ENCODE results near the gene TLL2. TPM values are rescaled to one million over a fixed set of nuclear protein-coding genes. Genes with fewer than 3 reads are reported as not detected.
"Not testable (repeated sequence)": the region's sequence is repeated elsewhere in the genome, so short reads cannot be mapped to it uniquely, and the experiment has no call there.

Gene TLL2
- 6.5 TPM for total RNA-seq

GRCh38 chr10:96513698-96514561 lies at the start of gene TLL2:
Gene TLL2 (minus strand): TSS chr10:96513926. CDS start chr10:96513685, 241 bp downstream.
- peak; percentile 88 for DNase-seq

GRCh38 chr10:96560966-96561887 lies 47.5 kb upstream of the TLL2 start:
- no peak for DNase-seq

DNA sequence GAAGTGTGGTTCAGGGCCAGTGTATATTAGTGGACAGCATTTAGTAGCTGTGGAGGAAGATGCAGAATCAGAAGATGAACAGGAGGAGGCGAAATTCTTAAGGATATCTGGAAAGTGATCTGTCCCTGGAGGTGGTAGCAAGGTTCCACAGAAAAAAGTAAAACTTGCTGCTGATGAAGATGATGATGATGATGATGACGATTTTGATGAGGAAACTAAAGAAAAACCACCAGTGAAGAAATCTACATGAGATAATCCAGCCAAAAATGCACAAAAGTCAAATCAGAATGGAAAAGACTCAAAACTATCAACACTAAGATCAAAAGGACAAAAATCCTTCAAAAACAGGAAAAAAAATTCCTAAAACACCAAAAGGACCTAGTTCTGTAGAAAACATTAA lies 46.8 kb upstream of the TLL2 start:
- no peak for DNase-seq

DNA sequence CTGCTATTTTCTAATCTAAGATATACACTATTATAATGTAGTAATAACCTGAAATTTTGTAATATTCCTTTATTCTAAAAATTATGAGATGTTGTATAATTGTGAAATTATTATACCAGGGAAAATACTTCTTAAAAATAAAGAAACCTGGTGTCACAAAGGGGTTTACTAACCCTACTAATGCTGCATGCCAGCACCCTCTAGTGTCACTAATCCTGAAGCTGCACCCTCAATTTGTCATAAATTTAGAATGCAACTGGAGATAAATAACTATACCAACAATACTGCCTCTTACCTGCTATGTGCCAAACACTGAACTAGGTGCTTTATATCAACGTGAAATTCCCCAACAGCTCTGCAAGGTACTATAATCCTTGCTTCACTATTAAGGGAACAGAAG lies 42.3 kb upstream of the TLL2 start:
- DNase-seq: peak; percentile 38

GRCh38 chr10:96555330-96555729 lies 41.6 kb upstream of the TLL2 start:
- no peak for DNase-seq

DNA sequence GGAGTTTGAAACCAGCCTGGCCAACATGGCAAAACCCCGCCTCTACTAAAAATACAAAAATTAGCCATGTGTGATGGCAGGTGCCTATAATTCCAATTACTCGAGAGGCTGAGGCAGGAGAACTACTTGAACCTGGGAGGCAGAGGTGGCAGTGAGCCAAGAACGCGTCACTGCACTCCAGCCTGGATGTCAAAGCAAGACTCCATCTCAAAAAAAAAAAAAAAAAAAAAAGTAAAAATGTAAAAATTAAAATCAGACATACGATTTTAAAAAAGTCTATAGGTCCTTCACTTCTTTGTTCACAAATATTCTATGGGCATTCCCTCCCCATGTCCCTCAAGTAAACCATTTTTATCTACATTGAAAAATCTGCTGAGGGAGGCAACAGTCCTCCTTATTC lies 34.9 kb upstream of the TLL2 start:
- peak; percentile 9 for DNase-seq

GRCh38 chr10:96545558-96545957 lies 31.8 kb upstream of the TLL2 start:
- DNase-seq: not testable (repeated sequence)

DNA sequence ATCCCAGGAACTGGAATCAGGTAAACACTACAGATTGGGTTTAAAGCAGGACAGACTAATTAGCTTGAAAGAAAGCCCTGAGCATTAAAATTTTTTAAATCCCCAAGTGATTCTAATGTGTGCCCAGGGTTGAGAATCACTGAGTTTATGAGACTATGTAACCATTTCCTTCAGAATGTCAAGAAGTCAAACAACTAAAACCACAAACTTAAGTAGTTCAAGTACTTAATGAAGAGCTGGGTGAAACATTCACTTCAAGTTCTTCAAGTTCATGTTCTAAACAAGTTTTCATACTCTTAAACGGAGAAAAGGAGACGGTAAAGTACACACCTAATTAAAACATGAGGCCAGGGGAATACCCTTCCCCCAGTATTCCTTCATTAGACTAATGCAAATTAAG lies 28.2 kb upstream of the TLL2 start:
- no peak for DNase-seq

- DNase-seq: no peak
Measured at GRCh38 chr10:96540240-96540639, 26.5 kb upstream of the TLL2 start.

DNA sequence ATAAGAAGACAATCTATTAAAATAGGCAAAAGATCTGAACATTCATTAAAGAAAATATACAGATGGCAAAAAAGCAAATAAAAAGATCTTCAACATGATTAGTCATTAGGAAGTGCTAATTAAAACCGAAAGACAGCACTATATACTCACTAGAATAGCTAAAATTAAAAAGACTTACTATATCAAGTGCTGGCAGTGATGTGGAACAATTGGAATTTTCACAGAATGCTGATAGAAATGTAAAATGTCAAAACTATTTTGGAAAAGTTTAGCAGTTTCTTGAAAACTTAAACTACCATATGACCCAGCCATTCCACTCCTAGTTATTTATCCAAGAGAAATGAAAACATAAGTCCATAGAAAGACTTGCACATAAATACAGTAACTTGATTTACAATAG lies 25.0 kb upstream of the TLL2 start:
- DNase-seq: no peak

DNA sequence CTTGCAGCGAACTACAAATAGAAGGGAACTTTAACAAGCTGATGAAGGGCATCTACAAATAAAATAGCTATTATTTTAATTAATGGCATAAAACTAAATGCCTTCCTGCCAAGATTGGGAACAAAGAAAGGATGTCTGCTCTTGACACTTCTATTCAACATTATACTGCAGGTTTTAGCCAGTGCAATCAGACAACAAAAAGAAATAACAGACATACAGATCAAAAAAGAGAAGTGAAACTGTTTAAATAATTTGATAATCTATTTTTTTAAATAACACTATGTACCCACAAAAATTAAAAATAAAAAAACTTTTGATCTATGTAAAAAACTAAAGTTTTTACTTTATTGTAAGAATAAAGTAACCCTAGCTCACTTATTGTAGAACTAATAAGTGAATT lies 22.4 kb upstream of the TLL2 start:
- DNase-seq: no peak

DNA sequence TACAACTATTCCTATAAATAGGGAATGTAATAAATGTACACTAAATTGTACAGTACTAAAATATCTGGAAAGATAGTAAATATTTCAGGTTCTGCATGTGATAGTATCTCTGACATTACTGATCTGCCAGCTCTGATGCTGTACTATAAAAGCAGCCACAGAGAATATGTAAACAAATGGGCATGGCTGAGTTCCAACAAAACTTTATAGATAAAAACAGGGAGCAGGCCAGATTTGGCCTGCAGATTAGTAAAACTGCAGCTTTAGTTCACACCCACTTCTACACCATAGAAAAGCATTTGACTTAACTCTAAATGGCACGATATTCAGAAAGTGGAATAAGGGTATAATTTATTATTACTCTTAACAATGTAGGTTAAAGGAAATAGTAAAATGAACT lies 18.8 kb upstream of the TLL2 start:
- DNase-seq: no peak

GRCh38 chr10:96529634-96530279 lies 16.0 kb upstream of the TLL2 start:
- DNase-seq: no peak

- DNase-seq: no peak
Measured at GRCh38 chr10:96524741-96525140, 11.0 kb upstream of the TLL2 start.

- DNase-seq: no peak
Measured at GRCh38 chr10:96517284-96517683, 3.6 kb upstream of the TLL2 start.

DNA sequence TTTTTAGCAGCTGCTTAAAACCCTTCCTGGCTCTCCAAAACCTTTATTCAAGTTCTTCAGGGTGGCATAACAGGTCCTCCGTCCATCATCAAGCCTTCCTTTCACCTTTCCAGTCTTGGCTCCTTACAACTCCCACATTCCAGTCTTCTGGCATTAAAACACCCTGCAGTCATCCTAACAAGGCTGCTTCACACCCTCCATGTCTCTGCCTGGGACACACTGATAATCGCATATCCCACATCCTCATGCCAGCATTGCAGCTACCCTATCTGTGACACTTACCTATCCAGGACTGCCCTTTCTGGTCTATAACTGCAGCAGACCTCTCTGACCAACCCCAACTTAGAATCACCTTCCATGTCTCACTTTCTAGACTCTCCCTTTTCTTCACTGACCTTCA lies 2.6 kb upstream of the TLL2 start:
- no peak for DNase-seq

DNA sequence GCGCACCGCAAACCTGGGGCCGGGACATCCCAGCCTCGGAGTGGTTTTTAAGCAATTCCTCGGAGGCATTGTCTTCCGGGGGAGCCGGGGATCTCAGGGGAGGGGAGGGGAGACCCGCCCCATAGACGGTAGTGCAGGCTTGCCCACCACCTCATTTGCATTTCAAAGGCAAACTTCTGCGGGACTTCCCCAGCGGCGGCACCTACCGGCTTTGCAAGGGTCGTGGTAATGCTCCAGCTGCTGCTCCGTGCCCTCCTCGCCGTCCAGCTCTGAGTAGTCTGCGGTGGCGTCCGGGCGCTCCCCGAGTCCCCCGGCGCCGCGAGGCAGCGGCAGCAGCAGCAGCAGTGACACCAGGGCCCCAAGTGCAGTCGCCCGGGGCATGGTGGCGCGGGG lies 425 bp downstream of the TLL2 start:
- no peak for DNase-seq

DNA sequence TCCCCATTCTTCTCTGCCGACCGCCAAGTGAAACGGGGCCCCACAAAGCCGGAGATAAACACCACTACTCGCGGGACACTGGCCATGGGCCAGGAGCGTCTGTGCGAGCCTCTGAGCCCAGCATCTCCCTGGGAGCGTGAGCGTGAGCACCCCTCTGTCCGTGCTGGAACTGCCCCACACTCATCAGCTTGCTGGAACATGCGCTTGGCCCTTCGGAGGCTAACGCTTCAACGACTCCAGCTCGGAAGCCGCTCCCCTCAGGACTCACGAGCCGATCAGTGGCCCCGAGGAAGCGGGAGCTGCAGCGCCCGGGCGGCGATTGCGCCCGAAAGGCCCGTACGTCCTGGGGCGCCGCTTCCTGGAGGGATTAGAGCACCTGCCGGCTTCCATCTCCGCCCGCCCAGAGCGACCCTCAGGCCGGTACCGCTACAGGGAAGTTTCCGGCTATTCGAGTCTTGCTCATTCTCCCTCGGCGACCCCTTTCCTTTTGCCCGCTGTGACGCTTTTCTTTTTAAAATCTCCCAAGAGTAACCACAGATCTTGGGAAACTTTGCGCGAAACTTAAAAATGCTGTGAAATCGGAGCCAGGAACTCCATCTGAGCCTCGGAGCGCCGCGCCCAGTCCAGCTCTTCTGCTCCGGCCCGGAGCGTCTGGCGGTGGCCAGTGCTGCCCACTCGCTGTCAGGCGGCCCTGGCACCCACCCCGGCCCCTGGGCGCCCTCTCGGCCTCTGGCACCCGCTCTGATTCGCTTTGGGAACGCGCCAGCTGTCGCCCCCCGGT lies 1.0 kb downstream of the TLL2 start:
- peak; percentile 55 for DNase-seq

DNA sequence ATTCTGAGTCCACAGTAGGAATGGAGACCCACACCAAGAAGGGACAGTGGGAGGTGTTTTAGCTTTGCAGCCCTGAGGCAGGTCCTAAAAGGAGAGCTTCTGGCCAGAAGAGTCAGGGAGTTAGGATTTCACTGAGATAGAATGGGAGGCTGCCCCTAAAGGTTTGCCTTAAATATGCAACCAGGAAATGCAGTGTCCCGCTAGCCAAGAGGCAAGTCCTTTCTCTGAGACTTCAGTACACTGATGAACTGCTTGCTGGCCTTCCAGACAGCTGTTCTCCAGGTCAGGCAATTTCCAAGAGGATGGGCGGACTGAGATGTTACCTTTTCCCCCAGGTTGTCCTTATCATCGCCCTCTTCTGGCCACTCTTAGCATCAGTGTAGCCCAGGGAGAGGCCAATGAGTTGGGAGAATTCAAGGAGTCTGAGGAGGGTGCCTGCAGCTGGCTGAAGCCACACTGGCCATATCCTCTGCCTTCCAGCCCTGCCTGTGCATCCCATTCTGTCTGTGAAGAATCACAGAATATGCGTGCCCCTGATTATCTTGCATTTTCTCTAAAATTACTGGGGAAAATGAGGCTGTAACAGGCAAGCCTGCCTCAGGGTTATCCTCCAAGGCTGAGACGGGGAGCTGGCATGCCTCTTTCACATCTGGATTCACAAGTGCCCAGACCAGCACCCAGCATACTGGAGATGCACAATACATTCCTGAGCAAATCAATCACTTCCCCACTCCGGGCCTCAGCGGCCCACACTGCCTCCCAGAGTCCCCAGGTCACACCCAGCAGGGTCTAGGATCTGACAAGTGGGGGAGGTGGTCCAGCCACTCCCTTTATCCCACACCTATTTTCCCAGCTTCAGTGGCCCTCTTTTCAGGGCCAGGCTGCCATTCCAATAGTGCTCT lies 2.4 kb downstream of the TLL2 start:
- DNase-seq: peak; percentile 50

GRCh38 chr10:96509017-96509641 lies 4.6 kb downstream of the TLL2 start:
- no peak for DNase-seq

Data from tongue (tissue), 2 donors.